Chondrocyte (in vitro differentiated cells): ENCODE data around the gene SLC8B1. TPM values are rescaled to one million over a fixed set of nuclear protein-coding genes. Genes with fewer than 3 reads are reported as not detected.

Experiments used
- DNase-seq: peaks from one replicate; pipeline ENCODE4 v3.0.0; 2021; ENCODE audit warnings: mixed read lengths, low spot score
- H3K27ac Mint-ChIP-seq: one replicate; pipeline ENCODE4 v1.8.0; 2021; ENCODE audit warnings: mild to moderate bottlenecking, moderate library complexity, mixed read lengths; ENCODE audit not compliant: unreplicated experiment
- H3K27me3 Mint-ChIP-seq: 2 replicates; pipeline ENCODE4 v1.8.0; 2021; ENCODE audit warnings: low read depth, mixed read lengths
- H3K36me3 Mint-ChIP-seq: 2 replicates; pipeline ENCODE4 v1.8.0; 2021; ENCODE audit warnings: low read depth, mixed read lengths
- H3K4me1 Mint-ChIP-seq: 2 replicates; pipeline ENCODE4 v1.8.0; 2021; ENCODE audit warnings: low read depth, mild to moderate bottlenecking, mixed read lengths
- H3K4me3 Mint-ChIP-seq: one replicate; pipeline ENCODE4 v1.8.0; 2021; ENCODE audit warnings: mild to moderate bottlenecking, moderate library complexity, mixed read lengths; ENCODE audit not compliant: unreplicated experiment
- H3K9me3 Mint-ChIP-seq: 2 replicates; pipeline ENCODE4 v1.8.0; 2021; ENCODE audit warnings: low read depth, mixed read lengths
- total RNA-seq: library from RNA; stranded (reverse); gene quantifications from 3 replicates; pipeline ENCODE4 v1.2.1, GENCODE V29; 2021
- TF ChIP-seq, protein P1 (sequence below): fragments of 200-600 bp; sonication (generic); IDR thresholded peaks from 2 replicates; pipeline ENCODE4 v1.5.0; 2021; ENCODE audit warnings: antibody characterized with exemption, mild to moderate bottlenecking, moderate library complexity

SLC8B1 gene
- total RNA-seq, 1 donor from 2014 or later, result 20.9 TPM

GRCh38 chr12:113269257-113269943 lies 65.5 kb downstream of the SLC8B1 start:
- Mint-ChIP-seq H3K27ac (no peak overlapping the region), H3K9me3 (no peaks in the 10 kb centered on the region), H3K36me3 (peaks cover 13% of the 10 kb centered on the region), H3K4me3 (no peak overlapping the region), H3K27me3 (no peaks in the 10 kb centered on the region), H3K4me1 (peaks cover 29% of the 10 kb centered on the region)
- peak; percentile 72 for DNase-seq
- TF ChIP-seq, protein P1, sequence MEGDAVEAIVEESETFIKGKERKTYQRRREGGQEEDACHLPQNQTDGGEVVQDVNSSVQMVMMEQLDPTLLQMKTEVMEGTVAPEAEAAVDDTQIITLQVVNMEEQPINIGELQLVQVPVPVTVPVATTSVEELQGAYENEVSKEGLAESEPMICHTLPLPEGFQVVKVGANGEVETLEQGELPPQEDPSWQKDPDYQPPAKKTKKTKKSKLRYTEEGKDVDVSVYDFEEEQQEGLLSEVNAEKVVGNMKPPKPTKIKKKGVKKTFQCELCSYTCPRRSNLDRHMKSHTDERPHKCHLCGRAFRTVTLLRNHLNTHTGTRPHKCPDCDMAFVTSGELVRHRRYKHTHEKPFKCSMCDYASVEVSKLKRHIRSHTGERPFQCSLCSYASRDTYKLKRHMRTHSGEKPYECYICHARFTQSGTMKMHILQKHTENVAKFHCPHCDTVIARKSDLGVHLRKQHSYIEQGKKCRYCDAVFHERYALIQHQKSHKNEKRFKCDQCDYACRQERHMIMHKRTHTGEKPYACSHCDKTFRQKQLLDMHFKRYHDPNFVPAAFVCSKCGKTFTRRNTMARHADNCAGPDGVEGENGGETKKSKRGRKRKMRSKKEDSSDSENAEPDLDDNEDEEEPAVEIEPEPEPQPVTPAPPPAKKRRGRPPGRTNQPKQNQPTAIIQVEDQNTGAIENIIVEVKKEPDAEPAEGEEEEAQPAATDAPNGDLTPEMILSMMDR, result no peak

- TF ChIP-seq, protein P1, result no peak
- Mint-ChIP-seq H3K27me3 (no peaks in the 10 kb centered on the region), H3K27ac (no peak overlapping the region), H3K36me3 (peaks cover 14% of the 10 kb centered on the region), H3K4me3 (no peak overlapping the region), H3K9me3 (no peaks in the 10 kb centered on the region), H3K4me1 (peaks cover 29% of the 10 kb centered on the region)
- peak; percentile 89 for DNase-seq
Observed at GRCh38 chr12:113268621-113269020, 66.3 kb downstream of the SLC8B1 start.

DNA sequence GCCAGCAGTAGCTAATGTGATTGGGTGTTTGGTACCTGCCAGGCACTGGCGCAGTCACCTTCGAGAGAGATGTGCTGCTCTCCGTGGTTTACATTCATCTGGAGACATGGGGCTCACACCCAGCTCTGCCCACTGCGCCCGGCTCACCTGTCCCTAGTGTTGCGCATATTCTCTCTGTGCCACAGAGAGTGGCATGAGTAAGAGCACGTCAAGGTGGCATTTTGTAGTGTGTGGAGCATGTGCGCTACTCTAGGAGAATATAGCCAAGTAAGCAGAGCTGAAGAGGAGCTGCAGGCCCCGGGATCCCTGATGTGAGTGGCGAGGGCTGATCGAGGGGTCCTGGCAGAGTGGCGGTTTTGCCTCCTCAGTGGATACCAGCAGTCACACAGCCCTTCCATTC lies 66.8 kb downstream of the SLC8B1 start:
- TF ChIP-seq, protein P1, result no peak
- Mint-ChIP-seq H3K4me3 (no peak overlapping the region), H3K36me3 (peaks cover 16% of the 10 kb centered on the region), H3K4me1 (peaks cover 25% of the 10 kb centered on the region), H3K9me3 (no peaks in the 10 kb centered on the region), H3K27ac (no peak overlapping the region), H3K27me3 (no peaks in the 10 kb centered on the region)
- peak; percentile 56 for DNase-seq

GRCh38 chr12:113267621-113268020 lies 67.3 kb downstream of the SLC8B1 start:
- H3K4me1 Mint-ChIP-seq, result peaks cover 20% of the 10 kb centered on the region
- H3K27me3 Mint-ChIP-seq, result no peaks in the 10 kb centered on the region
- H3K9me3 Mint-ChIP-seq, result no peaks in the 10 kb centered on the region
- H3K36me3 Mint-ChIP-seq, result peaks cover 16% of the 10 kb centered on the region
- H3K4me3 Mint-ChIP-seq, result no peak overlapping the region
- TF ChIP-seq, protein P1, result no peak
- H3K27ac Mint-ChIP-seq, result no peak overlapping the region
- peak; percentile 49 for DNase-seq

GRCh38 chr12:113266106-113266895 lies 68.6 kb downstream of the SLC8B1 start:
- H3K27me3 Mint-ChIP-seq, result no peaks in the 10 kb centered on the region

More at GRCh38 chr12:113266106-113266895, 68.6 kb downstream of the SLC8B1 start:
- Mint-ChIP-seq H3K27ac (no peak overlapping the region), H3K4me3 (no peak overlapping the region), H3K9me3 (no peaks in the 10 kb centered on the region), H3K4me1 (peaks cover 12% of the 10 kb centered on the region), H3K36me3 (peaks cover 16% of the 10 kb centered on the region)
- DNase-seq, result peak; percentile 90
- TF ChIP-seq, protein P1, result no peak
